HCT116 (cell line): ENCODE results near the gene UBE4A. TPM values are rescaled to one million over a fixed set of nuclear protein-coding genes. Genes with fewer than 3 reads are reported as not detected.

Experiments
- ATAC-seq: fragments of 200-7000 bp; cut with Tn5 transposase; 2 replicates; pipeline ENCODE4 v1.9.1; 2020; ENCODE audit warnings: mild to moderate bottlenecking, moderate library complexity
- BruUV-seq: library from RNA; stranded (reverse); fragments of 400-500 nt; replicated peaks from 2 replicates; lab custom pipeline; 2021; lab: Mats Ljungman, UMichigan
- CTCF ChIA-PET: fragments of 300-600 bp; sonication (Branson Sonifier 250); formaldehyde crosslinking; loops from one replicate; lab custom pipeline; 2021; ENCODE audit warnings: antibody characterized with exemption; lab: Charles Lee
- POLR2A ChIA-PET: fragments of 300-600, 350-600 bp; sonication (Branson Sonifier 250); formaldehyde crosslinking; loops from one replicate; lab custom pipeline; 2021; ENCODE audit warnings: antibody characterized with exemption; lab: Charles Lee
- RAD21 ChIA-PET, 2 experiments: fragments of 300-600 bp; sonication (Branson Sonifier 250); formaldehyde crosslinking; loops; one replicate each; lab custom pipeline; 2023; ENCODE audit warnings: low total read pairs in 2 of 2; ENCODE audit not compliant: uncharacterized antibody in 2 of 2, unreplicated experiment in 2 of 2, low non-redundant PET in 1 of 2; lab: Charles Lee
- DNase-seq: peaks from one replicate; pipeline ENCODE4 v3.0.0-alpha.2; 2010; ENCODE audit warnings: low read depth, low spot score
- H2AFZ ChIP-seq: fragments of 200-600 bp; shearing (Covaris generic), sonication (generic); 2 replicates; pipeline ENCODE4 v1.6.1; 2017; ENCODE audit warnings: low read depth, mixed run types, mixed read lengths, antibody characterized with exemption, low read length; ENCODE audit not compliant: poor library complexity, severe bottlenecking
- H3K27ac ChIP-seq: 2 replicates; pipeline ENCODE4 v1.5.1; 2012; ENCODE audit warnings: low read depth, low read length
- H3K27me3 ChIP-seq: fragments of 200-600 bp; sonication (generic); 2 replicates; pipeline ENCODE4 v1.6.1; 2016; ENCODE audit warnings: mixed run types, low read length, mixed read lengths; ENCODE audit not compliant: insufficient read depth
- H3K36me3 ChIP-seq, 2 experiments: fragments of 200-500 bp in 1 of 2; fragments of 200-600 bp in 1 of 2; sonication (Bioruptor generic) in 1 of 2; sonication (generic) in 1 of 2; 2 replicates each; pipeline versions ENCODE4 v1.5.1 to v1.6.1; 2014 to 2016; ENCODE audit warnings: low read length in 2 of 2, inconsistent platforms in 1 of 2, mixed read lengths in 1 of 2, mixed run types in 1 of 2; ENCODE audit not compliant: insufficient read depth in 2 of 2, control insufficient read depth in 1 of 2
- H3K4me1 ChIP-seq, 2 experiments: fragments of 200-600 bp in 1 of 2; sonication (generic) in 1 of 2; 2 replicates each; pipeline versions ENCODE4 v1.5.1 to v1.6.1; 2012 to 2017; ENCODE audit warnings: low read length in 2 of 2, inconsistent platforms in 1 of 2, mild to moderate bottlenecking in 1 of 2, mixed read lengths in 1 of 2, mixed run types in 1 of 2, moderate library complexity in 1 of 2; ENCODE audit not compliant: insufficient read depth in 2 of 2, control insufficient read depth in 1 of 2
- H3K4me2 ChIP-seq: fragments of 200-600 bp; sonication (generic); 2 replicates; pipeline ENCODE4 v1.6.1; 2017; ENCODE audit warnings: mixed run types, low read length, mixed read lengths
- H3K4me3 ChIP-seq, 2 experiments: fragments of 200-600 bp in 1 of 2; sonication (generic) in 1 of 2; replicated peaks in 1 of 2; 2 replicates each; pipeline ENCODE4 v1.5.1; 2011 to 2016; ENCODE audit warnings: low read length in 2 of 2, control low read depth in 1 of 2, low read depth in 1 of 2, mild to moderate bottlenecking in 1 of 2, mixed read lengths in 1 of 2, mixed run types in 1 of 2
- H3K79me2 ChIP-seq: fragments of 200-600 bp; sonication (generic); 2 replicates; pipeline ENCODE4 v1.6.1; 2017; ENCODE audit warnings: mild to moderate bottlenecking, mixed run types, low read length, moderate library complexity, mixed read lengths; ENCODE audit not compliant: insufficient read depth
- H3K9ac ChIP-seq: fragments of 200-600 bp; sonication (generic); 2 replicates; pipeline ENCODE4 v1.6.1; 2016; ENCODE audit warnings: low read length, mixed read lengths
- H3K9me2 ChIP-seq: fragments of 200-600 bp; sonication (generic), shearing (Covaris generic); 2 replicates; pipeline ENCODE4 v1.6.1; 2017; ENCODE audit warnings: mixed run types, mild to moderate bottlenecking, moderate library complexity; ENCODE audit not compliant: insufficient read depth
- H3K9me3 ChIP-seq, 2 experiments: fragments of 200-500 bp in 1 of 2; fragments of 200-600 bp in 1 of 2; sonication (Bioruptor generic) in 1 of 2; sonication (generic) in 1 of 2; 2 replicates each; pipeline ENCODE4 v1.6.1; 2014 to 2017; ENCODE audit warnings: low read length in 2 of 2, mixed read lengths in 2 of 2, inconsistent platforms in 1 of 2, low read depth in 1 of 2, mild to moderate bottlenecking in 1 of 2, mixed run types in 1 of 2, moderate library complexity in 1 of 2; ENCODE audit not compliant: control insufficient read depth in 1 of 2, insufficient read depth in 1 of 2
- H4K20me1 ChIP-seq: fragments of 200-600 bp; sonication (generic), shearing (Covaris generic); 2 replicates; pipeline ENCODE4 v1.6.1; 2017; ENCODE audit warnings: mixed run types, mild to moderate bottlenecking, moderate library complexity; ENCODE audit not compliant: insufficient read depth
- CBX3 ChIP-seq: IDR thresholded peaks from 2 replicates; pipeline ENCODE4 v1.6.1; 2012; ENCODE audit warnings: low read depth
- CEBPB ChIP-seq: IDR thresholded peaks from 2 replicates; pipeline ENCODE4 v1.6.1; 2012; ENCODE audit warnings: low read depth
- EGR1 ChIP-seq: IDR thresholded peaks from 2 replicates; pipeline ENCODE4 v1.6.1; 2012; ENCODE audit warnings: low read depth
- ELF1 ChIP-seq: IDR thresholded peaks from 2 replicates; pipeline ENCODE4 v1.6.1; 2012; ENCODE audit warnings: low read depth, borderline replicate concordance
- EZH2 ChIP-seq: fragments of 200-600 bp; sonication (generic); IDR thresholded peaks from 2 replicates; pipeline ENCODE4 v1.6.1; 2017; ENCODE audit warnings: antibody characterized with exemption, mixed run types
- EZH2phosphoT487 ChIP-seq: fragments of 200-600 bp; IDR thresholded peaks from 2 replicates; pipeline ENCODE4 v1.6.1; 2018; ENCODE audit warnings: antibody characterized with exemption, borderline replicate concordance
- POLR2AphosphoS5 ChIP-seq: IDR thresholded peaks from 2 replicates; pipeline ENCODE4 v1.6.1; 2011; ENCODE audit warnings: mild to moderate bottlenecking, low read depth, low read length, moderate library complexity
- RAD21 ChIP-seq: IDR thresholded peaks from 2 replicates; pipeline ENCODE4 v1.6.1; 2012; ENCODE audit warnings: low read depth, mild to moderate bottlenecking
- SRF ChIP-seq: IDR thresholded peaks from 2 replicates; pipeline ENCODE4 v1.6.1; 2012; ENCODE audit warnings: low read depth
- TCF7L2 ChIP-seq: IDR thresholded peaks from 2 replicates; pipeline ENCODE4 v1.7.0; 2011; ENCODE audit warnings: borderline replicate concordance, inconsistent platforms; ENCODE audit not compliant: insufficient read depth, insufficient read length; ENCODE audit errors: extremely low read depth
- YY1 ChIP-seq: IDR thresholded peaks from 2 replicates; pipeline ENCODE4 v1.6.1; 2011; ENCODE audit warnings: low read length, low read depth, moderate library complexity, mild to moderate bottlenecking; ENCODE audit not compliant: insufficient replicate concordance; ENCODE audit errors: extremely low read depth
- ZFX ChIP-seq: fragments of 450-650 bp; IDR thresholded peaks from 2 replicates; pipeline ENCODE4 v1.6.1; 2017
- ZNF274 ChIP-seq: fragments of 200-500 bp; sonication (Bioruptor generic); IDR thresholded peaks from 2 replicates; pipeline ENCODE4 v1.6.1; 2014; ENCODE audit warnings: mild to moderate bottlenecking, low read depth, low read length, inconsistent platforms
- intact Hi-C: fragments of 100-400 bp; cut with micrococcal nuclease; formaldehyde crosslinking; loops from 2 replicates; pipeline ENCODE4 v1.10.0; 2022
- total RNA-seq: library from RNA; stranded (reverse); gene quantifications from one replicate; pipeline ENCODE4 v1.2.1, GENCODE V29; 2021; ENCODE audit not compliant: unreplicated experiment
- TF ChIP-seq, protein P1 (sequence below): IDR thresholded peaks from 2 replicates; pipeline ENCODE4 v1.6.1; 2012
- TF ChIP-seq, protein P2 (sequence below), 3 experiments: fragments of 200-600 bp in 1 of 3; sonication (generic) in 1 of 3; IDR thresholded peaks in 2 of 3; conservative IDR thresholded peaks in 1 of 3; 2 replicates each; pipeline ENCODE4 v1.5.1; 2012 to 2017; ENCODE audit warnings: low read depth in 2 of 3, low read length in 2 of 3, antibody characterized with exemption in 1 of 3, borderline replicate concordance in 1 of 3, control low read depth in 1 of 3, mild to moderate bottlenecking in 1 of 3, mixed read lengths in 1 of 3, mixed run types in 1 of 3, moderate library complexity in 1 of 3; ENCODE audit not compliant: insufficient read depth in 1 of 3
- TF ChIP-seq, protein P3 (sequence below): IDR thresholded peaks from 2 replicates; pipeline ENCODE4 v1.6.1; 2012; ENCODE audit warnings: low read depth
- TF ChIP-seq, protein P4 (sequence below): IDR thresholded peaks from 2 replicates; pipeline ENCODE4 v1.6.1; 2012

The UBE4A gene
- total RNA-seq, 1 experiment from 2014 or later: 49.9 TPM

- ChIA-PET POLR2A (interaction anchor here (1.0 kb wide), 2 partner anchors 12 to 111 kb away, joined by 3 read pairs; no protein-coding TSS in a partner anchor), CTCF (interaction anchor here (0.6 to 1.4 kb wide), 3 partner anchors 15 to 229 kb away, joined by 3 to 5 read pairs (median 3); no protein-coding TSS in a partner anchor), RAD21 (interaction anchor here in 1 of 2 experiments (0.7 to 0.8 kb wide), 2 partner anchors 20 to 181 kb away, joined by 3 to 4 read pairs; no protein-coding TSS in a partner anchor)
- Histone ChIP-seq H3K36me3 (no peaks in the 10 kb centered on the region), H3K4me1 (peaks cover 16 to 27% of the 10 kb centered on the region in 2 experiments), H3K27ac (peak within 1 kb of the TSS; percentile 89), H3K9me2 (no peaks in the 10 kb centered on the region), H3K79me2 (peaks cover 45% of the 10 kb centered on the region), H3K9me3 (no peaks in the 10 kb centered on the region), H3K4me2 (peak within 1 kb of the TSS; percentile 93), H3K4me3 (peak within 1 kb of the TSS; percentile 69 to 83), H2AFZ (peak within 1 kb of the TSS; percentile 79), H3K9ac (peak within 1 kb of the TSS; percentile 79), H4K20me1 (peaks cover 12% of the 10 kb centered on the region), H3K27me3 (no peaks in the 10 kb centered on the region)
- intact Hi-C loops: loop anchor here (1.0 kb wide), 1 partner anchor 35 kb away; the partner anchor contains the start of gene ATP5MG
- BruUV-seq: no TSS peak
- peak; percentile 75 for ATAC-seq
- peak; percentile 90 for DNase-seq
- no peak; the same call in 1 of the 2 replicates for TF ChIP-seq CEBPB
- TF ChIP-seq, protein P1, sequence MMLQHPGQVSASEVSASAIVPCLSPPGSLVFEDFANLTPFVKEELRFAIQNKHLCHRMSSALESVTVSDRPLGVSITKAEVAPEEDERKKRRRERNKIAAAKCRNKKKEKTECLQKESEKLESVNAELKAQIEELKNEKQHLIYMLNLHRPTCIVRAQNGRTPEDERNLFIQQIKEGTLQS: no peak
- TF ChIP-seq TCF7L2: peak; percentile 62
- TF ChIP-seq, protein P2, sequence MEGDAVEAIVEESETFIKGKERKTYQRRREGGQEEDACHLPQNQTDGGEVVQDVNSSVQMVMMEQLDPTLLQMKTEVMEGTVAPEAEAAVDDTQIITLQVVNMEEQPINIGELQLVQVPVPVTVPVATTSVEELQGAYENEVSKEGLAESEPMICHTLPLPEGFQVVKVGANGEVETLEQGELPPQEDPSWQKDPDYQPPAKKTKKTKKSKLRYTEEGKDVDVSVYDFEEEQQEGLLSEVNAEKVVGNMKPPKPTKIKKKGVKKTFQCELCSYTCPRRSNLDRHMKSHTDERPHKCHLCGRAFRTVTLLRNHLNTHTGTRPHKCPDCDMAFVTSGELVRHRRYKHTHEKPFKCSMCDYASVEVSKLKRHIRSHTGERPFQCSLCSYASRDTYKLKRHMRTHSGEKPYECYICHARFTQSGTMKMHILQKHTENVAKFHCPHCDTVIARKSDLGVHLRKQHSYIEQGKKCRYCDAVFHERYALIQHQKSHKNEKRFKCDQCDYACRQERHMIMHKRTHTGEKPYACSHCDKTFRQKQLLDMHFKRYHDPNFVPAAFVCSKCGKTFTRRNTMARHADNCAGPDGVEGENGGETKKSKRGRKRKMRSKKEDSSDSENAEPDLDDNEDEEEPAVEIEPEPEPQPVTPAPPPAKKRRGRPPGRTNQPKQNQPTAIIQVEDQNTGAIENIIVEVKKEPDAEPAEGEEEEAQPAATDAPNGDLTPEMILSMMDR (IDR thresholded peaks at IDR 0.05 in 2 of 3, conservative IDR thresholded peaks at IDR 0.05 in 1 of 3; ENCODE audit: borderline replicate concordance in 1 of 3, insufficient read depth in 1 of 3, low read depth in 2 of 3, low read length in 2 of 3): no peak
- TF ChIP-seq, protein P3, sequence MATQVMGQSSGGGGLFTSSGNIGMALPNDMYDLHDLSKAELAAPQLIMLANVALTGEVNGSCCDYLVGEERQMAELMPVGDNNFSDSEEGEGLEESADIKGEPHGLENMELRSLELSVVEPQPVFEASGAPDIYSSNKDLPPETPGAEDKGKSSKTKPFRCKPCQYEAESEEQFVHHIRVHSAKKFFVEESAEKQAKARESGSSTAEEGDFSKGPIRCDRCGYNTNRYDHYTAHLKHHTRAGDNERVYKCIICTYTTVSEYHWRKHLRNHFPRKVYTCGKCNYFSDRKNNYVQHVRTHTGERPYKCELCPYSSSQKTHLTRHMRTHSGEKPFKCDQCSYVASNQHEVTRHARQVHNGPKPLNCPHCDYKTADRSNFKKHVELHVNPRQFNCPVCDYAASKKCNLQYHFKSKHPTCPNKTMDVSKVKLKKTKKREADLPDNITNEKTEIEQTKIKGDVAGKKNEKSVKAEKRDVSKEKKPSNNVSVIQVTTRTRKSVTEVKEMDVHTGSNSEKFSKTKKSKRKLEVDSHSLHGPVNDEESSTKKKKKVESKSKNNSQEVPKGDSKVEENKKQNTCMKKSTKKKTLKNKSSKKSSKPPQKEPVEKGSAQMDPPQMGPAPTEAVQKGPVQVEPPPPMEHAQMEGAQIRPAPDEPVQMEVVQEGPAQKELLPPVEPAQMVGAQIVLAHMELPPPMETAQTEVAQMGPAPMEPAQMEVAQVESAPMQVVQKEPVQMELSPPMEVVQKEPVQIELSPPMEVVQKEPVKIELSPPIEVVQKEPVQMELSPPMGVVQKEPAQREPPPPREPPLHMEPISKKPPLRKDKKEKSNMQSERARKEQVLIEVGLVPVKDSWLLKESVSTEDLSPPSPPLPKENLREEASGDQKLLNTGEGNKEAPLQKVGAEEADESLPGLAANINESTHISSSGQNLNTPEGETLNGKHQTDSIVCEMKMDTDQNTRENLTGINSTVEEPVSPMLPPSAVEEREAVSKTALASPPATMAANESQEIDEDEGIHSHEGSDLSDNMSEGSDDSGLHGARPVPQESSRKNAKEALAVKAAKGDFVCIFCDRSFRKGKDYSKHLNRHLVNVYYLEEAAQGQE: no peak
- TF ChIP-seq, protein P4, sequence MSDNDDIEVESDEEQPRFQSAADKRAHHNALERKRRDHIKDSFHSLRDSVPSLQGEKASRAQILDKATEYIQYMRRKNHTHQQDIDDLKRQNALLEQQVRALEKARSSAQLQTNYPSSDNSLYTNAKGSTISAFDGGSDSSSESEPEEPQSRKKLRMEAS: peak; percentile 56; the same call in 1 of the 2 replicates
- TF ChIP-seq SRF: no peak
- TF ChIP-seq CBX3: peak; percentile 42; the same call in 1 of the 2 replicates
- peak; percentile 65 for TF ChIP-seq YY1
- TF ChIP-seq EGR1: peak; percentile 34; the same call in 1 of the 2 replicates
- no peak for TF ChIP-seq ZFX
- TF ChIP-seq EZH2phosphoT487: no peak
- no peak for TF ChIP-seq ZNF274
- no peak for TF ChIP-seq RAD21
- no peak for TF ChIP-seq ELF1
- no peak for TF ChIP-seq EZH2
- peak; percentile 84 for TF ChIP-seq POLR2AphosphoS5
Observed at GRCh38 chr11:118435893-118436624, 76.7 kb downstream of the UBE4A start, which contains the start of gene KMT2A. KMT2A (plus strand) TSS chr11:118436492; CDS start chr11:118436513, 21 bp downstream.
